SK-N-SH treated with all-trans-retinoic acid at 6 μM for 48 hours (cell line): ENCODE results near the gene IWS1.

Source experiments
- CREB5 ChIP-seq: fragments of 250-450 bp; sonication (Bioruptor Pico); IDR thresholded peaks from 2 replicates; pipeline ENCODE4 v1.5.1; 2020; ENCODE audit warnings: low read depth, mild to moderate bottlenecking, moderate library complexity
- ISL1 ChIP-seq: fragments of 250-450 bp; sonication (Bioruptor Pico); IDR thresholded peaks from 2 replicates; pipeline ENCODE4 v2.1.2; 2022; ENCODE audit warnings: mild to moderate bottlenecking, moderate library complexity
- RARB ChIP-seq: fragments of 250-450 bp; sonication (Bioruptor Pico); IDR thresholded peaks from 2 replicates; pipeline ENCODE4 v1.8.0; 2021; ENCODE audit warnings: mild to moderate bottlenecking, moderate library complexity
- ZFP3 ChIP-seq: fragments of 250-450 bp; sonication (Bioruptor Pico); IDR thresholded peaks from 2 replicates; pipeline ENCODE4 v1.5.0; 2020; ENCODE audit warnings: mild to moderate bottlenecking, moderate library complexity
- ZFP30 ChIP-seq: fragments of 450-650 bp; formaldehyde crosslinking; IDR thresholded peaks from 2 replicates; pipeline ENCODE4 v1.5.0; 2022; ENCODE audit warnings: mild to moderate bottlenecking, moderate library complexity
- TF ChIP-seq, protein P1 (sequence below): fragments of 250-450 bp; sonication (Bioruptor Pico); IDR thresholded peaks from 2 replicates; pipeline ENCODE4 v1.8.0; 2020; ENCODE audit warnings: mild to moderate bottlenecking, moderate library complexity, borderline replicate concordance
- TF ChIP-seq, protein P2 (sequence below): fragments of 250-450 bp; sonication (Bioruptor Pico); IDR thresholded peaks from 2 replicates; pipeline ENCODE4 v1.5.1; 2021; ENCODE audit warnings: mild to moderate bottlenecking, moderate library complexity
- TF ChIP-seq, protein P3 (sequence below): fragments of 250-450 bp; sonication (Bioruptor Pico); IDR thresholded peaks from 2 replicates; pipeline ENCODE4 v1.5.0; 2020; ENCODE audit warnings: mild to moderate bottlenecking, moderate library complexity

- no peak for TF ChIP-seq ZFP3 (CRISPR knock-in tag)
- TF ChIP-seq, protein P1, sequence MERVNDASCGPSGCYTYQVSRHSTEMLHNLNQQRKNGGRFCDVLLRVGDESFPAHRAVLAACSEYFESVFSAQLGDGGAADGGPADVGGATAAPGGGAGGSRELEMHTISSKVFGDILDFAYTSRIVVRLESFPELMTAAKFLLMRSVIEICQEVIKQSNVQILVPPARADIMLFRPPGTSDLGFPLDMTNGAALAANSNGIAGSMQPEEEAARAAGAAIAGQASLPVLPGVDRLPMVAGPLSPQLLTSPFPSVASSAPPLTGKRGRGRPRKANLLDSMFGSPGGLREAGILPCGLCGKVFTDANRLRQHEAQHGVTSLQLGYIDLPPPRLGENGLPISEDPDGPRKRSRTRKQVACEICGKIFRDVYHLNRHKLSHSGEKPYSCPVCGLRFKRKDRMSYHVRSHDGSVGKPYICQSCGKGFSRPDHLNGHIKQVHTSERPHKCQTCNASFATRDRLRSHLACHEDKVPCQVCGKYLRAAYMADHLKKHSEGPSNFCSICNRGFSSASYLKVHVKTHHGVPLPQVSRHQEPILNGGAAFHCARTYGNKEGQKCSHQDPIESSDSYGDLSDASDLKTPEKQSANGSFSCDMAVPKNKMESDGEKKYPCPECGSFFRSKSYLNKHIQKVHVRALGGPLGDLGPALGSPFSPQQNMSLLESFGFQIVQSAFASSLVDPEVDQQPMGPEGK (CRISPR knock-in tag) = no peak
- no peak for TF ChIP-seq ISL1
- no peak for TF ChIP-seq CREB5 (CRISPR knock-in tag)
- TF ChIP-seq, protein P2, sequence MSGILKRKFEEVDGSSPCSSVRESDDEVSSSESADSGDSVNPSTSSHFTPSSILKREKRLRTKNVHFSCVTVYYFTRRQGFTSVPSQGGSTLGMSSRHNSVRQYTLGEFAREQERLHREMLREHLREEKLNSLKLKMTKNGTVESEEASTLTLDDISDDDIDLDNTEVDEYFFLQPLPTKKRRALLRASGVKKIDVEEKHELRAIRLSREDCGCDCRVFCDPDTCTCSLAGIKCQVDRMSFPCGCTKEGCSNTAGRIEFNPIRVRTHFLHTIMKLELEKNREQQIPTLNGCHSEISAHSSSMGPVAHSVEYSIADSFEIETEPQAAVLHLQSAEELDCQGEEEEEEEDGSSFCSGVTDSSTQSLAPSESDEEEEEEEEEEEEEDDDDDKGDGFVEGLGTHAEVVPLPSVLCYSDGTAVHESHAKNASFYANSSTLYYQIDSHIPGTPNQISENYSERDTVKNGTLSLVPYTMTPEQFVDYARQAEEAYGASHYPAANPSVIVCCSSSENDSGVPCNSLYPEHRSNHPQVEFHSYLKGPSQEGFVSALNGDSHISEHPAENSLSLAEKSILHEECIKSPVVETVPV (CRISPR knock-in tag) = no peak
- no peak for TF ChIP-seq ZFP30 (CRISPR knock-in tag)
- no peak for TF ChIP-seq RARB (CRISPR knock-in tag)
- TF ChIP-seq, protein P3, sequence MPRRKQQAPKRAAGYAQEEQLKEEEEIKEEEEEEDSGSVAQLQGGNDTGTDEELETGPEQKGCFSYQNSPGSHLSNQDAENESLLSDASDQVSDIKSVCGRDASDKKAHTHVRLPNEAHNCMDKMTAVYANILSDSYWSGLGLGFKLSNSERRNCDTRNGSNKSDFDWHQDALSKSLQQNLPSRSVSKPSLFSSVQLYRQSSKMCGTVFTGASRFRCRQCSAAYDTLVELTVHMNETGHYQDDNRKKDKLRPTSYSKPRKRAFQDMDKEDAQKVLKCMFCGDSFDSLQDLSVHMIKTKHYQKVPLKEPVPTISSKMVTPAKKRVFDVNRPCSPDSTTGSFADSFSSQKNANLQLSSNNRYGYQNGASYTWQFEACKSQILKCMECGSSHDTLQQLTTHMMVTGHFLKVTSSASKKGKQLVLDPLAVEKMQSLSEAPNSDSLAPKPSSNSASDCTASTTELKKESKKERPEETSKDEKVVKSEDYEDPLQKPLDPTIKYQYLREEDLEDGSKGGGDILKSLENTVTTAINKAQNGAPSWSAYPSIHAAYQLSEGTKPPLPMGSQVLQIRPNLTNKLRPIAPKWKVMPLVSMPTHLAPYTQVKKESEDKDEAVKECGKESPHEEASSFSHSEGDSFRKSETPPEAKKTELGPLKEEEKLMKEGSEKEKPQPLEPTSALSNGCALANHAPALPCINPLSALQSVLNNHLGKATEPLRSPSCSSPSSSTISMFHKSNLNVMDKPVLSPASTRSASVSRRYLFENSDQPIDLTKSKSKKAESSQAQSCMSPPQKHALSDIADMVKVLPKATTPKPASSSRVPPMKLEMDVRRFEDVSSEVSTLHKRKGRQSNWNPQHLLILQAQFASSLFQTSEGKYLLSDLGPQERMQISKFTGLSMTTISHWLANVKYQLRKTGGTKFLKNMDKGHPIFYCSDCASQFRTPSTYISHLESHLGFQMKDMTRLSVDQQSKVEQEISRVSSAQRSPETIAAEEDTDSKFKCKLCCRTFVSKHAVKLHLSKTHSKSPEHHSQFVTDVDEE (CRISPR knock-in tag) = no peak
Measured at GRCh38 chr2:127542231-127542630, 15.9 kb upstream of the IWS1 start.
